A673 (cell line): ENCODE data around the gene TSPEAR. TPM values are rescaled to one million over a fixed set of nuclear protein-coding genes. Genes with fewer than 3 reads are reported as not detected.

Source experiments
- BruUV-seq: library from RNA; stranded (reverse); fragments of 400-500 nt; replicated peaks from 2 replicates; lab custom pipeline; 2021; lab: Mats Ljungman, UMichigan
- CTCF ChIA-PET: fragments of 300-600 bp; sonication (Branson Sonifier 250); formaldehyde crosslinking; loops from one replicate; lab custom pipeline; 2022; ENCODE audit warnings: antibody characterized with exemption; lab: Charles Lee
- POLR2A ChIA-PET: fragments of 300-600 bp; sonication (Branson Sonifier 250); formaldehyde crosslinking; loops from one replicate; lab custom pipeline; 2022; ENCODE audit warnings: antibody characterized with exemption; ENCODE audit not compliant: low non-redundant PET; lab: Charles Lee
- DNase-seq: peaks from one replicate; pipeline ENCODE4 v3.0.0-alpha.2; 2015; ENCODE audit warnings: low spot score
- H3K27ac ChIP-seq: fragments of 200-600 bp; sonication (generic); 2 replicates; pipeline ENCODE4 v1.5.1; 2016; ENCODE audit warnings: mixed run types, low read depth, mild to moderate bottlenecking, mixed read lengths, antibody characterized with exemption, low read length; ENCODE audit not compliant: poor library complexity, severe bottlenecking
- H3K27me3 ChIP-seq: fragments of 200-600 bp; sonication (generic); replicated peaks from 2 replicates; pipeline ENCODE4 v1.6.1; 2017; ENCODE audit warnings: mixed run types, low read depth, mild to moderate bottlenecking, mixed read lengths, antibody characterized with exemption, low read length; ENCODE audit not compliant: insufficient read depth, poor library complexity
- H3K36me3 ChIP-seq: fragments of 200-600 bp; sonication (generic); 2 replicates; pipeline ENCODE4 v1.6.1; 2016; ENCODE audit warnings: mixed run types, mild to moderate bottlenecking, mixed read lengths, antibody characterized with exemption, low read length; ENCODE audit not compliant: insufficient read depth, poor library complexity, severe bottlenecking
- H3K4me1 ChIP-seq: fragments of 200-600 bp; sonication (generic); 2 replicates; pipeline ENCODE4 v1.6.1; 2017; ENCODE audit warnings: mixed run types, mild to moderate bottlenecking, mixed read lengths, antibody characterized with exemption, low read length; ENCODE audit not compliant: insufficient read depth, poor library complexity, severe bottlenecking
- H3K4me3 ChIP-seq: fragments of 200-600 bp; sonication (generic); 2 replicates; pipeline ENCODE4 v1.5.1; 2016; ENCODE audit warnings: low read depth, mixed run types, mild to moderate bottlenecking, mixed read lengths, low read length; ENCODE audit not compliant: poor library complexity, severe bottlenecking
- H3K9me3 ChIP-seq: fragments of 200-600 bp; sonication (generic); 2 replicates; pipeline ENCODE4 v1.6.1; 2016; ENCODE audit warnings: mixed run types, low read depth, mild to moderate bottlenecking, mixed read lengths, antibody characterized with exemption, low read length; ENCODE audit not compliant: poor library complexity, severe bottlenecking
- CTCF ChIP-seq: fragments of 300-800, 200-600 bp; sonication (generic); conservative IDR thresholded peaks from 2 replicates; pipeline ENCODE4 v1.5.1; 2017; ENCODE audit warnings: low read depth, mild to moderate bottlenecking, antibody characterized with exemption, low read length, moderate library complexity, mixed read lengths
- EZH2 ChIP-seq: fragments of 200-600 bp; sonication (generic); IDR thresholded peaks from 2 replicates; pipeline ENCODE4 v1.6.1; 2017; ENCODE audit warnings: borderline replicate concordance, low read depth, mild to moderate bottlenecking, mixed read lengths, antibody characterized with exemption, low read length; ENCODE audit not compliant: poor library complexity, severe bottlenecking
- intact Hi-C: fragments of 100-400 bp; cut with micrococcal nuclease; formaldehyde crosslinking; loops from one replicate; pipeline ENCODE4 v1.10.0; 2022; ENCODE audit not compliant: unreplicated experiment
- total RNA-seq: library from RNA; stranded (reverse); gene quantifications from 2 replicates; pipeline ENCODE4 v1.2.3, GENCODE V29; 2021

The TSPEAR gene
- total RNA-seq, 1 experiment from 2014 or later: 8.3 TPM

GRCh38 chr21:44579056-44579832 lies 132.1 kb downstream of the TSPEAR start:
- TF ChIP-seq EZH2 (no peak), CTCF (no peak)
- H3K4me1 ChIP-seq: no peaks in the 10 kb centered on the region
- intact Hi-C loops: no loop called here
- CTCF ChIA-PET: no interaction called here
- POLR2A ChIA-PET: no interaction called here
- H3K36me3 ChIP-seq: no peaks in the 10 kb centered on the region
- peaks cover 13% of the 10 kb centered on the region for H3K9me3 ChIP-seq
- no peak overlapping the region for H3K27ac ChIP-seq
- no peak overlapping the region for H3K4me3 ChIP-seq
- no peak for DNase-seq
- H3K27me3 ChIP-seq: no peaks in the 10 kb centered on the region
- BruUV-seq: no TSS peak

DNA sequence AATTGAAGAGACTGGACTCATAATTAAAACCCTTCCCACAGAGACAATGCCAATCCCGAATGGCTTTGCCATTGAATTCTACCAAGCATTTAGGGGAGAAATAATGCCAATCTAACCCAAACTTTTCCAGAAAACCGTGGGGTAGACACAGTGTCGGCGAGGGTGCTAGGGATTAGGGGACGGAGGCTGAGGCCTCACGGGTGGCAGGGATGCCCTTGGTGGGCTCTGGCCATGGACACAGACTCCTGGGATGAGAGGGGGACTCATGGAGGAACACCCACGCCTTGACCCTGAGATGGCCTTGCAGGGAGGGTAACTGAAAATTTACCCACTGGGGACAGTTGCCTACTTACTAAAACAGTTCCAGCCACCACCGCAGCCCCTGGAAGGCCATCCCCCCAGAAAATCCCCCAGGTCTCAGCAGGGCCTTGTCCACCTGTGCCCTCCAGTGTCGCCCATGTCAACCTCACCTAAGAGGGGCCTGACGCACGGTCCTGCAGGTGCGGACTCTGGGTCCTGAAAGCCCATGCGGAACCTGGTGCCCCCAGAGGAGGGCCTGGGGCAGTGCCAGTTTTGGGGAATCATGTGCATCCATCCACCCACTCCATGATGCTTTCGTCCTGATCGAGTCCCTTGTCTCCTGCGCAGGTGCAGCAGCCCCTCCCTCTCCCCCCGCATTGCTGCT lies 132.9 kb downstream of the TSPEAR start:
- CTCF ChIA-PET: no interaction called here
- Histone ChIP-seq H3K36me3 (no peaks in the 10 kb centered on the region), H3K4me1 (no peaks in the 10 kb centered on the region), H3K4me3 (no peak overlapping the region), H3K27me3 (no peaks in the 10 kb centered on the region), H3K9me3 (peaks cover 13% of the 10 kb centered on the region), H3K27ac (no peak overlapping the region)
- BruUV-seq: no TSS peak
- intact Hi-C loops: no loop called here
- DNase-seq: no peak
- POLR2A ChIA-PET: no interaction called here
- TF ChIP-seq CTCF: no peak
- TF ChIP-seq EZH2: no peak

- no peak overlapping the region for H3K27ac ChIP-seq
- POLR2A ChIA-PET: no interaction called here
- no peak overlapping the region for H3K4me3 ChIP-seq
- H3K4me1 ChIP-seq: no peaks in the 10 kb centered on the region
- DNase-seq: no peak
- H3K27me3 ChIP-seq: no peaks in the 10 kb centered on the region
- CTCF ChIA-PET: no interaction called here
- BruUV-seq: no TSS peak
- peaks cover 1% of the 10 kb centered on the region for H3K9me3 ChIP-seq
- no peaks in the 10 kb centered on the region for H3K36me3 ChIP-seq
- intact Hi-C loops: no loop called here
- TF ChIP-seq CTCF: no peak
- TF ChIP-seq EZH2: no peak
Measured at GRCh38 chr21:44576025-44576420, 135.3 kb downstream of the TSPEAR start.
